ENCODE measurements around the gene CTBP1. TPM values are rescaled to one million over a fixed set of nuclear protein-coding genes. Genes with fewer than 3 reads are reported as not detected.
"Not testable (repeated sequence)": the region's sequence is repeated elsewhere in the genome, so short reads cannot be mapped to it uniquely, and the experiment has no call there.

Gene CTBP1
- total and polyA plus RNA-seq, 2 of the 8 experiments (the other 6 are each of a cell fraction or from before 2014, with no cell fraction given), result 128 to 185 TPM

DNA sequence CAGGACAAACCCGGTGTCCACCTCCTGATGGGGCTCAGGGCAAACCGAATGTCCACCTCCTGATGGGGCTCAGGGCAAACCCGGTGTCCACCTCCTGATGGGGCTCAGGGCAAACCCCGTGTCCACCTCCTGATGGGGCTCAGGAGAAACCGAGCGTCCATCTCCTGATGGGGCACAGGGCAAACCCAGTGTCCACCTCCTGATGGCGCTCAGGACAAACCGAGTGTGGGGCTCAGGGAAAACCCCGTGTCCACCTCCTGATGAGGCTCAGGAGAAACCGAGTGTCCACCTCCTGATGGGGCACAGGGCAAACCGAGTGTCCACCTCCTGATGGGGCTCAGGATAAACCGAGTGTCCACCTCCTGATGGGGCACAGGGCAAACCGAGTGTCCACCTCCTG, 12.1 kb downstream of the CTBP1 start:
- H3K9me3 ChIP-seq (ENCODE audit: insufficient read depth in 2 of 2, low read depth in 1 of 2, low read length in 1 of 2); H3K4me1 ChIP-seq (replicated peaks in 1 of 4; ENCODE audit: control insufficient read depth in 3 of 4, insufficient read depth in 4 of 4, low read length in 3 of 4); FAIRE-seq; H4K5ac ChIP-seq (ENCODE audit: insufficient read length, low read depth, low read length); POLR2A ChIA-PET (ENCODE audit: partially characterized antibody); H3K4me2 ChIP-seq (ENCODE audit: insufficient read depth in 1 of 2, low read depth in 2 of 2, low read length in 2 of 2); H3K56ac ChIP-seq (replicated peaks; ENCODE audit: insufficient read length, low read depth, low read length); H3K18ac ChIP-seq (ENCODE audit: extremely low read depth, low read length); H3K23me2 ChIP-seq (ENCODE audit: low read depth, low read length); H3K4ac ChIP-seq (replicated peaks; ENCODE audit: insufficient read length, low read depth, low read length); H3K4me3 ChIP-seq (ENCODE audit: extremely low read depth in 1 of 4, insufficient read depth in 2 of 4, low read depth in 3 of 4, low read length in 4 of 4); H4K91ac ChIP-seq (replicated peaks; ENCODE audit: insufficient read length, low read length); H3K27me3 ChIP-seq (replicated peaks in 1 of 4; ENCODE audit: control insufficient read depth in 3 of 4, extremely low read depth in 1 of 4, insufficient read depth in 3 of 4, low read length in 3 of 4); H2BK120ac ChIP-seq (replicated peaks; ENCODE audit: low read depth, low read length); H3K9ac ChIP-seq (replicated peaks in 1 of 4; ENCODE audit: extremely low read depth in 1 of 4, low read depth in 3 of 4, low read length in 3 of 4); H4K8ac ChIP-seq (ENCODE audit: extremely low read depth, insufficient read depth, low read length); H2AFZ ChIP-seq (ENCODE audit: low read length); H3K14ac ChIP-seq (ENCODE audit: insufficient read length); H2BK20ac ChIP-seq (ENCODE audit: low read length); H2BK15ac ChIP-seq (ENCODE audit: low read length); H3K27ac ChIP-seq (ENCODE audit: low read depth, low read length); CTCF ChIA-PET (ENCODE audit: partially characterized antibody); H3K23ac ChIP-seq (ENCODE audit: insufficient read length); H2BK12ac ChIP-seq (ENCODE audit: low read depth, low read length); H2AK5ac ChIP-seq (ENCODE audit: low read depth, low read length); H2BK5ac ChIP-seq (ENCODE audit: low read depth, low read length); DNase-seq (ENCODE audit: low read depth in 1 of 2, low spot score in 2 of 2): not testable (repeated sequence)
- Histone ChIP-seq H3K36me3 (ENCODE audit: control insufficient read depth in 2 of 4, insufficient read depth in 4 of 4, low read length in 3 of 4) (peaks cover 2 to 56% (median 19%) of the 10 kb centered on the region in 4 experiments; a peak in 7 of 8 replicates), H3K79me2 (ENCODE audit: control insufficient read depth in 1 of 2, insufficient read depth in 2 of 2, low read length in 2 of 2) (peaks cover 3 to 21% of the 10 kb centered on the region in 2 experiments; a peak in 2 of 4 replicates), H3K79me1 (ENCODE audit: low read depth, low read length) (peaks cover 10% of the 10 kb centered on the region; the same call in 1 of the 2 replicates), H4K20me1 (replicated peaks in 1 of 2; ENCODE audit: control insufficient read depth in 1 of 2, insufficient read depth in 2 of 2, low read length in 2 of 2) (peaks cover 5 to 20% of the 10 kb centered on the region in 2 experiments)
- 87% methylated on average over 11 of the region's 13 CpGs; no CpG with 5 or more reads in 1 of the 2 experiments for WGBS, 2 experiments (ENCODE audit: extremely low coverage in 1 of 2, insufficient coverage in 1 of 2, insufficient read length in 1 of 2, insufficient replicate concordance in 2 of 2, low coverage in 1 of 2, low lambda C conversion rate in 2 of 2, missing lambda C conversion rate in 1 of 2)
